IMR-90 (cell line): ENCODE data around the gene MKX. TPM values are rescaled to one million over a fixed set of nuclear protein-coding genes. Genes with fewer than 3 reads are reported as not detected.

ENCODE experiments used
- ATAC-seq: fragments of 200-7000 bp; cut with Tn5 transposase; 2 replicates; pipeline ENCODE4 v1.9.1; 2020; ENCODE audit warnings: low read depth, mild to moderate bottlenecking, moderate library complexity
- BruUV-seq: library from RNA; stranded (reverse); fragments of 400-500 nt; replicated peaks from 2 replicates; lab custom pipeline; 2021; lab: Mats Ljungman, UMichigan
- CTCF ChIA-PET: fragments of 300-600 bp; formaldehyde crosslinking; extraction: SDS; loops from one replicate; lab custom pipeline; 2021; ENCODE audit warnings: antibody characterized with exemption; lab: Yijun Ruan, JAX
- POLR2A ChIA-PET: fragments of 300-600 bp; sonication (Branson Sonifier 250); formaldehyde crosslinking; loops from one replicate; lab custom pipeline; 2022; ENCODE audit warnings: antibody characterized with exemption; ENCODE audit not compliant: unreplicated experiment; lab: Charles Lee
- DNase-seq: peaks from one replicate; pipeline ENCODE4 v3.0.0; 2013
- H2AFZ ChIP-seq: replicated peaks from 2 replicates; pipeline ENCODE3; 2013; ENCODE audit warnings: low read length, mild to moderate bottlenecking; ENCODE audit not compliant: poor library complexity
- H2AK5ac ChIP-seq: 2 replicates; pipeline ENCODE4 v1.6.1; 2013; ENCODE audit warnings: low read depth, low read length, inconsistent platforms
- H2AK9ac ChIP-seq: replicated peaks from 2 replicates; pipeline ENCODE3; 2013; ENCODE audit warnings: mild to moderate bottlenecking, low read depth, low read length, moderate library complexity; ENCODE audit not compliant: poor library complexity
- H2BK120ac ChIP-seq: 2 replicates; pipeline ENCODE4 v1.6.1; 2013; ENCODE audit warnings: low read depth, low read length, inconsistent platforms
- H2BK15ac ChIP-seq: 3 replicates; pipeline ENCODE4 v1.6.1; 2013; ENCODE audit warnings: low read depth, low read length, inconsistent platforms
- H2BK20ac ChIP-seq: 2 replicates; pipeline ENCODE4 v1.6.1; 2013; ENCODE audit warnings: low read depth, mild to moderate bottlenecking, inconsistent platforms, low read length, moderate library complexity
- H2BK5ac ChIP-seq: 2 replicates; pipeline ENCODE4 v1.6.1; 2013; ENCODE audit warnings: mild to moderate bottlenecking, low read depth, low read length, inconsistent platforms; ENCODE audit not compliant: poor library complexity, severe bottlenecking
- H3K14ac ChIP-seq: replicated peaks from 2 replicates; pipeline ENCODE4 v1.6.1; 2013; ENCODE audit warnings: low read depth, low read length, inconsistent platforms
- H3K18ac ChIP-seq: 2 replicates; pipeline ENCODE4 v1.6.1; 2013; ENCODE audit warnings: low read depth, low read length, control low read depth
- H3K23ac ChIP-seq: 2 replicates; pipeline ENCODE4 v1.6.1; 2013; ENCODE audit warnings: low read depth, low read length, inconsistent platforms
- H3K27ac ChIP-seq: 2 replicates; pipeline ENCODE4 v1.5.1; 2013; ENCODE audit warnings: mild to moderate bottlenecking, control low read depth, low read length; ENCODE audit not compliant: insufficient read depth
- H3K27me3 ChIP-seq: 2 replicates; pipeline ENCODE4 v1.6.1; 2013; ENCODE audit warnings: low read length; ENCODE audit not compliant: control insufficient read depth, insufficient read depth
- H3K36me3 ChIP-seq: 2 replicates; pipeline ENCODE4 v1.6.1; 2013; ENCODE audit warnings: low read length, mixed read lengths; ENCODE audit not compliant: control insufficient read depth, insufficient read depth
- H3K4ac ChIP-seq: 2 replicates; pipeline ENCODE4 v1.6.1; 2013; ENCODE audit warnings: low read depth, low read length, inconsistent platforms
- H3K4me1 ChIP-seq: 2 replicates; pipeline ENCODE4 v1.6.1; 2013; ENCODE audit warnings: low read length, mixed read lengths; ENCODE audit not compliant: control insufficient read depth, insufficient read depth
- H3K4me2 ChIP-seq: 2 replicates; pipeline ENCODE4 v1.6.1; 2013; ENCODE audit warnings: low read depth, mild to moderate bottlenecking, control low read depth, low read length, moderate library complexity
- H3K4me3 ChIP-seq: 2 replicates; pipeline ENCODE4 v1.5.1; 2013; ENCODE audit warnings: low read depth, mild to moderate bottlenecking, control low read depth, low read length, moderate library complexity; ENCODE audit not compliant: insufficient read depth
- H3K56ac ChIP-seq: 2 replicates; pipeline ENCODE4 v1.6.1; 2013; ENCODE audit warnings: low read length, inconsistent platforms; ENCODE audit not compliant: insufficient read depth; ENCODE audit errors: extremely low read depth
- H3K79me1 ChIP-seq, 2 experiments: 2 replicates each; pipeline ENCODE4 v1.6.1; 2013; ENCODE audit warnings: low read length in 2 of 2, inconsistent platforms in 1 of 2, low read depth in 1 of 2
- H3K9ac ChIP-seq: 2 replicates; pipeline ENCODE4 v1.6.1; 2013; ENCODE audit warnings: low read depth, low read length, control low read depth
- H3K9me1 ChIP-seq: 2 replicates; pipeline ENCODE4 v1.6.1; 2013; ENCODE audit warnings: low read length, inconsistent platforms; ENCODE audit not compliant: insufficient read depth
- H3K9me3 ChIP-seq: 2 replicates; pipeline ENCODE4 v1.6.1; 2013; ENCODE audit warnings: low read length; ENCODE audit not compliant: control insufficient read depth, insufficient read depth
- H4K20me1 ChIP-seq: 2 replicates; pipeline ENCODE4 v1.6.1; 2013; ENCODE audit warnings: low read length, inconsistent platforms; ENCODE audit not compliant: insufficient read depth
- H4K5ac ChIP-seq: 2 replicates; pipeline ENCODE4 v1.6.1; 2013; ENCODE audit warnings: mild to moderate bottlenecking, low read depth, low read length, control low read depth
- H4K8ac ChIP-seq, 2 experiments: 2 replicates each; pipeline ENCODE4 v1.6.1; 2013; ENCODE audit warnings: low read depth in 2 of 2, low read length in 2 of 2, control low read depth in 1 of 2, inconsistent platforms in 1 of 2
- H4K91ac ChIP-seq: 2 replicates; pipeline ENCODE4 v1.6.1; 2013; ENCODE audit warnings: low read depth, low read length, inconsistent platforms; ENCODE audit not compliant: insufficient read depth
- CHD1 ChIP-seq: IDR thresholded peaks from 2 replicates; pipeline ENCODE4 v1.6.1; 2012; ENCODE audit warnings: low read depth, low read length, improper control_type of control experiment
- FOS ChIP-seq: fragments of 150-350 bp; IDR thresholded peaks from 2 replicates; pipeline ENCODE4 v1.6.1; 2016; ENCODE audit warnings: low read depth, low read length
- POLR2A ChIP-seq: IDR thresholded peaks from 2 replicates; pipeline ENCODE4 v1.6.1; 2012; ENCODE audit warnings: mild to moderate bottlenecking, low read depth, low read length
- WGBS, 2 experiments: methylation state at CpG; one replicate each; pipeline versions ENCODE4 v1.1.5 to v1.1.7; 2013; ENCODE audit warnings: missing lambda C conversion rate in 2 of 2; ENCODE audit not compliant: insufficient read length in 1 of 2; ENCODE audit errors: extremely low coverage in 2 of 2; 5-methylcytosine and 5-hydroxymethylcytosine counted together
- dilution Hi-C: fragments of 300-500 bp; cut with HindIII; formaldehyde crosslinking; loops from one replicate; pipeline ENCODE4 v1.14.3; 2018; ENCODE audit warnings: low sequenced_read_pairs; ENCODE audit not compliant: unreplicated experiment
- in situ Hi-C: fragments of 300-500 bp; cut with MboI; formaldehyde crosslinking; loops from 3 replicates; pipeline ENCODE4 v1.14.3; 2019; ENCODE audit warnings: low sequenced_read_pairs, inconsistent platforms, mixed read lengths
- intact Hi-C: fragments of 100-400 bp; cut with micrococcal nuclease; formaldehyde crosslinking; loops from 2 replicates; pipeline ENCODE4 v1.10.0; 2022
- polyA plus RNA-seq, 3 experiments: library from polyadenylated mRNA; depleted of rRNA; stranded (reverse); fragments of >200 nt; gene quantifications; 2 replicates each; pipeline ENCODE4 v1.2.3, GENCODE V29; 2012; ENCODE audit warnings: low replicate concordance in 1 of 3
- total RNA-seq: library from RNA; depleted of rRNA; stranded (reverse); fragments of >200 nt; gene quantifications from 2 replicates; pipeline ENCODE4 v1.2.3, GENCODE V29; 2012

Gene MKX
- total and polyA plus RNA-seq, 2 of the 4 experiments (the other 2 are of a cell fraction), result 0.10 to 0.36 TPM

GRCh38 chr10:27701938-27702537, 43.6 kb downstream of the MKX start:
- no peaks in the 10 kb centered on the region for H3K36me3 ChIP-seq
- H4K5ac ChIP-seq, result no peak overlapping the region
- H2BK120ac ChIP-seq, result peak overlapping the region; percentile 14; the same call in 1 of the 2 replicates
- 0 out of 2 replicates have a peak overlapping the region, but pooled peaks have one; percentile 31 for H3K14ac ChIP-seq
- H3K18ac ChIP-seq, result peak overlapping the region; percentile 21; the same call in 1 of the 2 replicates
- H4K20me1 ChIP-seq, result no peaks in the 10 kb centered on the region
- in situ Hi-C loops, result no loop called here
- no peak overlapping the region for H3K27ac ChIP-seq
- H2AK9ac ChIP-seq, result no peak overlapping the region
- POLR2A ChIA-PET, result interaction anchor here (0.6 kb wide), 1 partner anchor 222 kb away, joined by 3 read pairs; no protein-coding TSS in a partner anchor
- no peak overlapping the region for H3K56ac ChIP-seq
- H3K4ac ChIP-seq, result 0 out of 2 replicates have a peak overlapping the region, but pooled peaks have one; percentile 10
- no peaks in the 10 kb centered on the region for H3K79me1 ChIP-seq
- BruUV-seq, result no TSS peak
- H2BK20ac ChIP-seq, result peak overlapping the region; percentile 8; the same call in 1 of the 2 replicates
- TF ChIP-seq POLR2A, result no peak
- no peak for TF ChIP-seq FOS
- no peak for TF ChIP-seq CHD1
- peak overlapping the region in 1 of 2 experiments; percentile 61; a peak in 2 of 4 replicates for H4K8ac ChIP-seq
- peak overlapping the region; percentile 72; the same call in 1 of the 2 replicates for H3K23ac ChIP-seq
- no peak overlapping the region for H2AK5ac ChIP-seq
- H3K4me2 ChIP-seq, result peak overlapping the region; percentile 0; the same call in 1 of the 2 replicates
- H3K4me3 ChIP-seq, result no peak overlapping the region
- H3K9me3 ChIP-seq, result no peaks in the 10 kb centered on the region
- H2BK5ac ChIP-seq, result no peak overlapping the region
- intact Hi-C loops, result no loop called here
- H3K27me3 ChIP-seq, result no peaks in the 10 kb centered on the region
- peaks cover 5% of the 10 kb centered on the region; the same call in 1 of the 2 replicates for H3K9me1 ChIP-seq
- H3K4me1 ChIP-seq, result peaks cover 5% of the 10 kb centered on the region; the same call in 1 of the 2 replicates
- no CpG with 5 or more reads among the region's 3 CpGs for WGBS, 2 experiments
- dilution Hi-C loops, result no loop called here
- H2BK15ac ChIP-seq, result no peak overlapping the region
- no peak for DNase-seq
- peak; percentile 54 for ATAC-seq
- peak overlapping the region; percentile 15 for H2AFZ ChIP-seq
- H4K91ac ChIP-seq, result no peak overlapping the region
- CTCF ChIA-PET, result interaction anchor here (0.6 to 1.2 kb wide), 5 partner anchors 15 to 71 kb away, joined by 3 read pairs; no protein-coding TSS in a partner anchor
- H3K9ac ChIP-seq, result no peak overlapping the region
